SU-DHL-6 (cell line): ENCODE results near the gene AKR7A3.

ENCODE experiments used
- CTCF ChIP-seq: fragments of 200-600 bp; sonication (generic); IDR thresholded peaks from one replicate; pipeline ENCODE4 v1.5.1; 2017; ENCODE audit warnings: antibody characterized with exemption, mild to moderate bottlenecking, low read length, moderate library complexity; ENCODE audit not compliant: insufficient read depth, poor library complexity, severe bottlenecking
- EZH2phosphoT487 ChIP-seq: fragments of 200-600 bp; sonication (generic), shearing (Covaris generic); conservative IDR thresholded peaks from 2 replicates; pipeline ENCODE4 v1.6.1; 2018; ENCODE audit warnings: mild to moderate bottlenecking, antibody characterized with exemption, low read length, moderate library complexity, mixed read lengths

GRCh38 chr1:19289244-19289643 is 674 bp upstream of the AKR7A3 start:
- TF ChIP-seq CTCF (no peak), EZH2phosphoT487 (no peak)
